DND-41 (cell line): ENCODE results near the gene C14orf119.

Source experiments
- ATAC-seq: fragments of 200-7000 bp; cut with Tn5 transposase; 3 replicates; pipeline ENCODE4 v1.9.1; 2021; ENCODE audit warnings: low read depth; ENCODE audit not compliant: insufficient read depth
- DNase-seq: peaks from one replicate; pipeline ENCODE4 v3.0.0-alpha.2; 2020
- H2AFZ ChIP-seq: 2 replicates; pipeline ENCODE4 v1.6.0; 2012; ENCODE audit warnings: low read depth, low read length
- H3K27ac ChIP-seq: 2 replicates; pipeline ENCODE4 v1.5.1; 2012; ENCODE audit warnings: low read length, inconsistent platforms
- H3K27me3 ChIP-seq: fragments of 200-600 bp; sonication (generic); 2 replicates; pipeline ENCODE4 v1.6.0; 2012; ENCODE audit warnings: low read length, mild to moderate bottlenecking, inconsistent platforms; ENCODE audit not compliant: insufficient read depth, poor library complexity
- H3K36me3 ChIP-seq: 2 replicates; pipeline ENCODE4 v1.5.1; 2012; ENCODE audit warnings: low read length, inconsistent platforms; ENCODE audit not compliant: insufficient read depth
- H3K4me1 ChIP-seq: 2 replicates; pipeline ENCODE4 v1.5.1; 2012; ENCODE audit warnings: mild to moderate bottlenecking, low read length; ENCODE audit not compliant: insufficient read depth
- H3K4me2 ChIP-seq: 2 replicates; pipeline ENCODE4 v1.6.0; 2012; ENCODE audit warnings: mild to moderate bottlenecking, moderate library complexity, low read length, inconsistent platforms; ENCODE audit not compliant: insufficient read depth
- H3K4me3 ChIP-seq, 2 experiments: fragments of 200-600 bp in 1 of 2; shearing (Covaris generic) in 1 of 2; 2 replicates each; pipeline ENCODE4 v1.5.1; 2012 to 2016; ENCODE audit warnings: inconsistent platforms in 2 of 2, low read length in 2 of 2, mild to moderate bottlenecking in 2 of 2, low read depth in 1 of 2, moderate library complexity in 1 of 2
- H3K79me2 ChIP-seq: 2 replicates; pipeline ENCODE4 v1.6.0; 2012; ENCODE audit warnings: low read length, inconsistent platforms; ENCODE audit not compliant: insufficient read depth
- H3K9ac ChIP-seq: 2 replicates; pipeline ENCODE4 v1.6.0; 2012; ENCODE audit warnings: low read depth, mild to moderate bottlenecking, inconsistent platforms, low read length, moderate library complexity
- H3K9me3 ChIP-seq: 2 replicates; pipeline ENCODE4 v1.5.1; 2012; ENCODE audit warnings: low read length, moderate library complexity, mild to moderate bottlenecking, inconsistent platforms; ENCODE audit not compliant: insufficient read depth, severe bottlenecking
- H4K20me1 ChIP-seq: 2 replicates; pipeline ENCODE4 v1.6.0; 2012; ENCODE audit warnings: low read length; ENCODE audit not compliant: insufficient read depth
- EZH2 ChIP-seq: IDR thresholded peaks from 3 replicates; pipeline ENCODE4 v1.6.1; 2012; ENCODE audit warnings: borderline replicate concordance, low read depth, mild to moderate bottlenecking, moderate library complexity, low read length, inconsistent platforms; ENCODE audit not compliant: severe bottlenecking
- TF ChIP-seq, protein P1 (sequence below): IDR thresholded peaks from 2 replicates; pipeline ENCODE4 v1.5.1; 2012; ENCODE audit warnings: borderline replicate concordance, low read length, moderate library complexity, mild to moderate bottlenecking; ENCODE audit not compliant: poor library complexity, severe bottlenecking; ENCODE audit errors: extremely low read depth

C14orf119 gene

GRCh38 chr14:23119363-23120327 lies 24.3 kb downstream of the C14orf119 start:
- Histone ChIP-seq H3K4me3 (no peak overlapping the region), H3K79me2 (no peaks in the 10 kb centered on the region), H3K27me3 (peaks cover 28% of the 10 kb centered on the region), H3K4me1 (peaks cover 5% of the 10 kb centered on the region; the same call in 1 of the 2 replicates), H3K9me3 (no peaks in the 10 kb centered on the region), H2AFZ (no peak overlapping the region; the same call in 1 of the 2 replicates), H3K9ac (no peak overlapping the region), H3K36me3 (no peaks in the 10 kb centered on the region), H3K4me2 (no peak overlapping the region), H4K20me1 (no peaks in the 10 kb centered on the region; the same call in 1 of the 2 replicates), H3K27ac (no peak overlapping the region)
- ATAC-seq (no peak), DNase-seq (peak; percentile 13)
- TF ChIP-seq, protein P1, sequence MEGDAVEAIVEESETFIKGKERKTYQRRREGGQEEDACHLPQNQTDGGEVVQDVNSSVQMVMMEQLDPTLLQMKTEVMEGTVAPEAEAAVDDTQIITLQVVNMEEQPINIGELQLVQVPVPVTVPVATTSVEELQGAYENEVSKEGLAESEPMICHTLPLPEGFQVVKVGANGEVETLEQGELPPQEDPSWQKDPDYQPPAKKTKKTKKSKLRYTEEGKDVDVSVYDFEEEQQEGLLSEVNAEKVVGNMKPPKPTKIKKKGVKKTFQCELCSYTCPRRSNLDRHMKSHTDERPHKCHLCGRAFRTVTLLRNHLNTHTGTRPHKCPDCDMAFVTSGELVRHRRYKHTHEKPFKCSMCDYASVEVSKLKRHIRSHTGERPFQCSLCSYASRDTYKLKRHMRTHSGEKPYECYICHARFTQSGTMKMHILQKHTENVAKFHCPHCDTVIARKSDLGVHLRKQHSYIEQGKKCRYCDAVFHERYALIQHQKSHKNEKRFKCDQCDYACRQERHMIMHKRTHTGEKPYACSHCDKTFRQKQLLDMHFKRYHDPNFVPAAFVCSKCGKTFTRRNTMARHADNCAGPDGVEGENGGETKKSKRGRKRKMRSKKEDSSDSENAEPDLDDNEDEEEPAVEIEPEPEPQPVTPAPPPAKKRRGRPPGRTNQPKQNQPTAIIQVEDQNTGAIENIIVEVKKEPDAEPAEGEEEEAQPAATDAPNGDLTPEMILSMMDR: no peak
- TF ChIP-seq EZH2: no peak

DNA sequence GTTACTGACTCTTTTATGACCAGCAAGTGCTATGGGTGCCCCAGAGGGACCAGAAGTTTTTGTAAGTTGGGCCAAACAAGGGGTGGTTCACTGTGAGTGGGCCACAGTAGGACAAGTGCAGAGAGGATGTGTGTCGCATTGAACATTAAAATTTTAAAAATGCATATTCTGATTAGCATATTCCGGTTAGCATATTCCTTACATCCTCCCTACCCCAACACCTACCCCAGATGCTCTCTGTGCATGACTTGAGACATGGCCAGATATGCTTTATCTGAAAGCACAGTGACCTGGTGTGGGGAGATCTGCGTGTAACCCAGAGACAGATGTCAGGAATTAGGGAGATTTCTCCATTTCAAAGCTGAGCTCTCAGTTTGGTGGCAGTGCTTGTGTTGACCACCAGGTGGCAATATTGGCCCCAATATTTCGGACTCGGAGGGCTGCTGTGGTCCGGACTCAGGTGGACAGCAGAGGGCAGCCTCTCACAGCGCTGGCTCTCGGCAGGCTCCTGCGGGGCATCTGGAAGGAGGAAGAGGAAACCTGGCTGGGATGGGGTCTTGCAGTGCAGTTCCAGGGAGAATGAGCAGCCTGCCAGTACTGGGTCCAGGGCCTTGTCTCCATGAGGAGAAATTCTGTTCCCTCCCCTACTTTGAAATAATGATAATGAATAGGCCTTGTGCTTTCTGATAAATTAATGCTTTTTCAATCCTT lies 25.4 kb downstream of the C14orf119 start:
- no peaks in the 10 kb centered on the region for H3K36me3 ChIP-seq
- peak overlapping the region; percentile 29; the same call in 1 of the 2 replicates for H3K4me2 ChIP-seq
- H4K20me1 ChIP-seq: no peaks in the 10 kb centered on the region; the same call in 1 of the 2 replicates
- H3K9me3 ChIP-seq: no peaks in the 10 kb centered on the region
- no peak for TF ChIP-seq EZH2
- TF ChIP-seq, protein P1: peak; percentile 100
- H3K79me2 ChIP-seq: no peaks in the 10 kb centered on the region
- peak; percentile 91 for ATAC-seq
- peaks cover 26% of the 10 kb centered on the region for H3K27me3 ChIP-seq
- H3K27ac ChIP-seq: no peak overlapping the region
- H3K4me3 ChIP-seq: no peak overlapping the region
- DNase-seq: peak; percentile 79
- H3K4me1 ChIP-seq: peaks cover 5% of the 10 kb centered on the region; the same call in 1 of the 2 replicates
- H3K9ac ChIP-seq: no peak overlapping the region
- H2AFZ ChIP-seq: peak overlapping the region; percentile 22; the same call in 1 of the 2 replicates

- Histone ChIP-seq H3K9ac (no peak overlapping the region), H3K4me1 (peaks cover 5% of the 10 kb centered on the region; the same call in 1 of the 2 replicates), H3K27ac (no peak overlapping the region), H3K9me3 (no peaks in the 10 kb centered on the region), H3K36me3 (no peaks in the 10 kb centered on the region), H3K79me2 (no peaks in the 10 kb centered on the region), H3K4me3 (no peak overlapping the region), H4K20me1 (no peaks in the 10 kb centered on the region; the same call in 1 of the 2 replicates), H2AFZ (0 out of 2 replicates have a peak overlapping the region, but pooled peaks have one; percentile 22), H3K27me3 (peaks cover 27% of the 10 kb centered on the region), H3K4me2 (peak overlapping the region; percentile 29; the same call in 1 of the 2 replicates)
- DNase-seq: no peak
- TF ChIP-seq EZH2: no peak
- TF ChIP-seq, protein P1: no peak
- ATAC-seq: no peak
Observed at GRCh38 chr14:23121361-23121771, 26.1 kb downstream of the C14orf119 start.
